Hepatic stellate cell (primary cell): ENCODE results near the gene SLC25A47.
"Not testable (repeated sequence)": the region's sequence is repeated elsewhere in the genome, so short reads cannot be mapped to it uniquely, and the experiment has no call there.

ENCODE experiments used
- DNase-seq: peaks from one replicate; pipeline ENCODE4 v3.0.0; 2011; ENCODE audit warnings: low spot score

Gene SLC25A47

DNA sequence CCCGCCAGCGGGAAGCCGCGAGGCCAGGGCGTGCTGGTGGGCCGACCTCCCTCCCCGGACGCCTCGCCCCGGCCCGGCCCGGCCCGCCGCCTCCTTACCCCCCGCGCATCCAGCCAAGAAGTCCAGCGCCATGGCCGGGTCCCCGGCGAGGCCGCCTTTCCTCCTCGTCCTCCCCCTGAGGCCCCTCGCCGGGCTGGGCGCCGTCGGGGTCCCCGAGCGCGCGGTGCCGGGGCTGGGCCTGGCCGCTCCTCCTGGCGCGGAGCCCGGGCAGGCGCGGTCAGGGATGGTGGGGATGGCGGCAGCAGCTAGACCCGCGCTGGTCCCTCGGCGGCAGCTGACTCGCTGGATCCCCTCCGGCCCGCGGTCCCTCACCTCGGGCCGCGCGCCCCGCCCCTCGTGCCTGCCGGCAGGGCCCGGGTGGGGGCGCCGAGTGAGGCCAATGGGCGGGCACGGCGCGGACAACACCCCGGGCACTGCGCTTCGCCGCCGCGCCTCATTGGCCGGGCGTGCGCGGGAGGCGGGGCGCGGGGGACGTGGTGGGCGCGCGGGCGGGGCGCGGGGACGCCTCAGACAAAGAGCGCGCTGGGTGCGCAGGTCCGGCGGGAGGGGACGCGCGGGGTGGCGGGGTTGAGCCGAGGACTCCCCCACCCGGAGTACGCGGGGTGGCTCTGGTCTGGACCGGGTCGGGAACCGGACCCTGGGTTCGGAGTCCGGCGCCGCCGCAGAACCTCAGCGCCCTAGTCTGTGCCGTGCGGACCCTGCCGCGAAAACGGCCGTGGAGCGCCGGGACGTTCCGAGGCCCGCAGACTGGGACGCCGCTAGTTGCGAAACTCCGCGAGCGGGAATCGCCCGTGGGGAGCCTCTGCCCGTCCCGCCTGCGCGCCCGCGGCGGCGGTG lies 16.8 kb upstream of the SLC25A47 start, which contains the start of gene SLC25A29:
Gene SLC25A29 (minus strand): TSS at position 344 of the 897 bp plus-strand sequence. CDS start 212 bp downstream, at position 132.
- peak; percentile 96 for DNase-seq

GRCh38 chr14:100306998-100307765 lies 16.0 kb upstream of the SLC25A47 start:
- no peak for DNase-seq

GRCh38 chr14:100307766-100308426 lies 15.2 kb upstream of the SLC25A47 start:
- DNase-seq, result no peak

DNA sequence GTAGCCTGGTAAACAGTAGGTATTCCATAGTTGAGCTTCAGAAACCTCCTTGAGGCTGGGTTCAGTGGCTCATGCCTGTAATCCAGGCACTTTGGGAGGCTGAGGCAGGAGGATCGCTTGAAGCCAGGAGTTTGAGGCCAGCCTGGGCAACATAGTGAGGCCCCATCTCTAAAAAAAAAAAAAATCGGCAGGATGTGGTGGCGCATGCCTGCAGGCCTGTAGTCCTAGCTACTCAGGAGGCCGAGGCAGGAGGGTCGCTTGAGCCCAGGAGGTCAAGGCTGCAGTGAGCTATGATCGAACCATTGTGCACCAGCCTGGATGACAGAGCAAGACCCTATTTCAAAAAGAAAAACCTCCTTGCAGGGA lies 14.7 kb upstream of the SLC25A47 start:
- not testable (repeated sequence) for DNase-seq

DNA sequence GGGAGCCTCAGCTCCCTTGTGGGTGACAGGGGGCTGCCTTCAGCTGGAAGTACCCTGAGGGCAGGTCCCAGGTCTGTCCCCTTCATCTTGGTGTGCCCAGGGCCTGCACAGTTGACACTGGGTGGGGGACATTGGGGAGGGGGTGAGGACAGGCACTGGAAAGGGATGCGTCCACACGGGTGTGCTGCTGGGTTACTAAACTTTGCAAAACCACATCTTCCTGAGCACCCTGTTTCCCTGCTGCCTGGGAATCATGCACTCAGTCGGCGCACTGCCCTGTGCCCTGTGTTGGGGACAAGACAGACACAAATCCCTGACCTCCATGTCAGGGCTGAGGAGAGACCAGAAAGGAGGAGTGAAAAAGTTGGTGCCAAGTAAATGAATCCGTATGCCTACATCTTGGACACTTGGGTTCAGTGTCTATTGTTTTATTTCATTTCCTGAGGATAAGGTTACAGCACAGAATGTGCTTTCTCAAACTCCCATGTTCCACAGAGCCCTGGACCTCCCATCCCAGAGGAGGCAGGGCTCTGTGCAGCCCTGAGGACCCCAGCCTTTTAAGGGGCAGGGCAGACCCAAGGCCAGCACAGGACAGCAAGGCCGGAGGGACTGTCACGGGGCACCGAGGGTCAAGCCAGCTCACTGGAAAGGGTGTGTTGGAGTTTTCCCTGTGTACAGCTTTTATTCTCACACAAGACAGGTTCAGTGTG lies 14.0 kb upstream of the SLC25A47 start:
- no peak for DNase-seq

GRCh38 chr14:100312110-100312876 lies 10.8 kb upstream of the SLC25A47 start:
- not testable (repeated sequence) for DNase-seq

- DNase-seq, result no peak
Observed at GRCh38 chr14:100312877-100313400, 10.2 kb upstream of the SLC25A47 start.

- no peak for DNase-seq
Observed at GRCh38 chr14:100313464-100314230, 9.5 kb upstream of the SLC25A47 start.

- no peak for DNase-seq
Observed at GRCh38 chr14:100314724-100315123, 8.4 kb upstream of the SLC25A47 start.

- DNase-seq, result no peak
Observed at GRCh38 chr14:100317389-100317788, 5.8 kb upstream of the SLC25A47 start.

DNA sequence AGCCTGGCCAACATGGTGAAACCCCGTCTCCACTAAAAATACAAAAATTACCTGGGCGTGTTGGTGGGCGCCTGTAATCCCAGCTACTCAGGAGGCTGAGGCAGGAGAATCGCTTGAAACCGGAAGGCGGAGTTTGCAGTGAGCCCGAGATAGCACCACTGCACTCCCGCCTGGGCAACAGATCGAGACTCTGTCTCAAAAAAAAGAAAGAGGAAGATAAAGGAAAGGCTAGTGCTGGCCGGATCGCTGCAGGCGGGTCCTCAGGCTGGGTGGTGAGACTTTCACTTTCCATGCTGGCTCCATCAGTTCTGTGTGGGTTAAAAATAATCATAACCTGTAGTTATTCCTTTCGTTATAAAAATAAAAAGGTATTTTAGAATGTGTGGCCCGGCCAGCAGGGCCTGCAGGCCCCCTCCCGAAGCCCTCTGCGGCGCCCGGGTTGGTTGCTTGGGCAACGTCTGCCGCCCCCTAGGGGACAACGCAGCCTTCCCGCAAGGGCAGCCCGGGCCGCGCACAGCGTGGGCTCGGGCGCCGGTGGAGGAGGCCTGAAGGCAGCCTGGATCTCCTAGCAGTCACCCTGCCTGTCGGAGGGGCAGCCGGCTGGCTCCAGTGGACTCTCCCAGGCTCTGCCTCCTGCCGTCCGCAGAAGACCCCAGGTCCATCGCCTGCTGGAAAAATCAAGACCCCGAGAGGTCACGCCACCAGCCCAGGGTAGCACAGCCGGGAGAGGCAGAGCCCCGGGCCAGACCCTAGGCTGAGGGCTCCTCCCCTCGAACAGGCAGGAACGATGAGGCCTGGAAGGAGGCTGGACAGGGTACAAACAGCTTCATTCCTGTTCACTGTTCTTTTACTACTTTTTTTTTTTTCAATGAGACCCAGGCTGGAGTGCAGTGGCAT lies 5.0 kb upstream of the SLC25A47 start:
- DNase-seq, result peak; percentile 89

- DNase-seq, result no peak
Observed at GRCh38 chr14:100320157-100320856, 2.8 kb upstream of the SLC25A47 start.

GRCh38 chr14:100321473-100322137 lies 1.5 kb upstream of the SLC25A47 start:
- no peak for DNase-seq

DNA sequence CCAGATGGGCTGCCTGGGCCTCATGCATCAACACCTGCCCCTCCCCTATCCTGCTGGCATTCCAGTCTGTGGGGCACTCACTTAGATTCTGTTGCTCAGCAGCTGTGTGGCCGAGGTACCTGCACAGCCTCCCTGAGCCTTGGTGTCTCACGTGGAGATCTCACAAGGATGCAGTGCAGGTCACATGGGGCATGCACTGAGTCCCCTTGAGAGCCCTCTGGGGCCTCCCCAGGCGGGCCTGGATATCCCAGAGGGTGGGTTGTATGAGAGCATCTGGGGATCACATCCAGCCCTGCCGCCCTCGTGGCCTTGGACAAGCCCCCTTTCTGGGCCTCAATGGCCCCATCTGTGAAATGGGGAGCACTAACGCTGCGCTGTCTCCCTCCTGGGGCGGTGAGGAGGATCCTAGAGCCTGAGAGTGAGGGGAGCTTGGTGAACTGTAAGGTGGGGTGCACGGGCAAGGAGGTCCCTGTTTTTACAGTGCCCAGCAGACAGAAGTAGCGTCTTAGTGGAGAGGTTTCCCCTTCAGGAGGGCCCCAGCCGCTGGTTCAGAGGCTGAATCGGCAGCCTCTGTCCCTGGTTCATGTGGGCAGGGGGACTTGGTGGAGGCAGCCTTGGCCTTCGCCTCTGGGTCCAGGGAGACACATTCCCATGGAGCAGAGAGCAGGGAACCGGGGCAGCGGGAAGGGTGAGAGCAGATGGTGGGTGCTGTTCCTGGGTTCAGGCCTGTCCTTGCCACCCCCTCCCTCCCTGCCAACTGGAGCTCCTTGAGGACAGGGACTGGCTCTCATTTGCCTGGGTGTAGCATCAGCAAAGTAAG lies 791 bp upstream of the SLC25A47 start:
- DNase-seq, result no peak

GRCh38 chr14:100323942-100324307 lies 786 bp downstream of the SLC25A47 start:
- no peak for DNase-seq

DNA sequence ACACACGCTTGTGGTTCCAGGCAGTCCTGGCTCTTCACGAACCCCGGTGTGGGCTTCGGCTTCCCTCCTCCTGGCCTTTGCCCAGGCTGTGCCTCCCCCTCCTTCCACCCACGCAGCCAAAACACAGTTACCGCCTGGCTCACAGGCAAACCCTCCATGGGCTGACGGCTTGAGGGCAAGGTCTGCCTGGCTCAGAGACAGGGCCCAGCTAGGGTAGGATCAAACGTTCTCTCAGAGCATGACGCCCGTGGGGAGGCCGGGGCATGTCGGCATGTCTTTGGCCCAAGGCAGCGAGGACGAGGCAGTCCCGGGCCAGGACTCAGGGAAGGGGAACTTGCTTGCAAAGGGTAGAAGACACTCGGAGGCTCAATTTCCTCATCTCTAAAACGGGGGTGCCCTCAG lies 2.1 kb downstream of the SLC25A47 start:
- DNase-seq, result no peak

DNA sequence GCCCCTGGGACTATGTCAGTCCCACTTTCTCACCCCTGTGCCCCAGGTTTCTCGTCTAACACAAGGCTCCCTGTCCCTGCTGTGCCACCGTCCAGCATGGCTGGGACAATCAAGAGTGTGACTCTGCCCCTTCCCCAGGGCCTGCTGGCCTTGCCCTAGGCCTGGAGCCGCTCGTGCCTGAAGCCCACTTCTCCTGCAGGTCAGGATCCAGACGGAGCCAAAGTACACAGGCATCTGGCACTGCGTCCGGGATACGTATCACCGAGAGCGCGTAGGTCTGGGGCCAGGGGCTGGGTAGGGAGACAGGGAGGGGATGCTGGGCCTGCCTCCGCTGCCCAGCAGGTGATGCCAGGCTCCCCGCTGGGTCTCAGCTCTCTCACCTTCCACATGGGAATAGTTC lies 2.8 kb downstream of the SLC25A47 start:
- no peak for DNase-seq
